ENCODE results near the gene SLIT3.

DNA sequence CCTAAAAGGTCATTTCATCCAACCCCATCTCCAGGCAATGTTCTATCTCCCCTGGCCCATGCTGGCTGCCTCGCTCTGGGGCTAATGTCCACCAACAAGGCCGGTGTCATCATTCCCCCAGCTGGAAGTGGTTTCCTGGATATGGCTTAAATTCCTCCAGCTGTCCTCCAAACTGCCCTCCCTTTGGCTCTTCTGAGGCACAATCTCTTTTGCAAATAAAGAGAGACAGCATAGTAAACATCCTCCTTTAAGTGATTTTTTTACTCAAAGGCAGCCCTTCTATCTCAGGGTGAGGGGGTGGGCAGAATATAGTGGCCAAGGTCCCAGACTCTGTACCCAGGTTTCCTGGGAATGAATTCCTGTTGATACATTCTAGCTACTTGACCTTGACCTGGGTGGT lies 604.3 kb downstream of the SLIT3 start:
- TF ChIP-seq POLR2AphosphoS5 (IDR thresholded peaks at IDR 0.05; ENCODE audit: borderline replicate concordance, low read depth, low read length) (no peak), EZH2 (IDR thresholded peaks at IDR 0.05) (no peak)

Measured in SK-N-MC (cell line).